KMS-11 (cell line): ENCODE results near the gene FAM13A.

Experiments used
- H2AFZ ChIP-seq: fragments of 200-600 bp; sonication (generic); 2 replicates; pipeline ENCODE4 v1.6.1; 2016; ENCODE audit warnings: antibody characterized with exemption, mixed run types, low read depth
- H3K27ac ChIP-seq: fragments of 200-600 bp; sonication (generic); 2 replicates; pipeline ENCODE4 v1.6.1; 2016; ENCODE audit warnings: mild to moderate bottlenecking, mixed run types
- H3K27me3 ChIP-seq: fragments of 200-600 bp; sonication (generic); 2 replicates; pipeline ENCODE4 v1.6.1; 2017; ENCODE audit warnings: mild to moderate bottlenecking, low read depth, mixed run types, moderate library complexity; ENCODE audit not compliant: insufficient read depth
- H3K36me3 ChIP-seq: fragments of 200-600 bp; sonication (generic); 2 replicates; pipeline ENCODE4 v1.6.1; 2017; ENCODE audit warnings: mild to moderate bottlenecking, mixed run types; ENCODE audit not compliant: insufficient read depth
- H3K4me1 ChIP-seq: fragments of 200-600 bp; sonication (generic); 2 replicates; pipeline ENCODE4 v1.6.1; 2016; ENCODE audit warnings: mild to moderate bottlenecking, low read depth, mixed run types; ENCODE audit not compliant: poor library complexity, severe bottlenecking
- H3K4me2 ChIP-seq: fragments of 200-600 bp; sonication (generic); 2 replicates; pipeline ENCODE4 v1.7.0; 2016; ENCODE audit warnings: mild to moderate bottlenecking, mixed run types
- H3K4me3 ChIP-seq: fragments of 200-600 bp; sonication (generic); IDR thresholded peaks from 2 replicates; pipeline ENCODE4 v1.6.1; 2017; ENCODE audit warnings: low read depth, low read length, mixed read lengths; ENCODE audit not compliant: insufficient read depth
- H3K79me2 ChIP-seq: fragments of 200-600 bp; sonication (generic); 2 replicates; pipeline ENCODE4 v1.6.1; 2016; ENCODE audit warnings: low read depth, mixed run types; ENCODE audit not compliant: insufficient read depth
- H3K9ac ChIP-seq: fragments of 200-600 bp; sonication (generic); 2 replicates; pipeline ENCODE4 v1.6.1; 2016; ENCODE audit warnings: mild to moderate bottlenecking, mixed run types
- H4K20me1 ChIP-seq: fragments of 200-600 bp; sonication (generic); 2 replicates; pipeline ENCODE4 v1.6.1; 2016; ENCODE audit warnings: mild to moderate bottlenecking, mixed run types; ENCODE audit not compliant: insufficient read depth
- TF ChIP-seq, protein P1 (sequence below): fragments of 200-600 bp; sonication (generic); conservative IDR thresholded peaks from 2 replicates; pipeline ENCODE4 v1.6.1; 2017; ENCODE audit warnings: low read depth, mild to moderate bottlenecking, antibody characterized with exemption, low read length, moderate library complexity, mixed read lengths

Gene FAM13A

GRCh38 chr4:88724406-88724805, 332.6 kb downstream of the FAM13A start:
- Histone ChIP-seq H3K79me2 (no peaks in the 10 kb centered on the region), H3K27ac (no peak overlapping the region), H3K9ac (no peak overlapping the region), H2AFZ (no peak overlapping the region), H3K4me3 (no peak overlapping the region), H3K27me3 (no peaks in the 10 kb centered on the region), H4K20me1 (no peaks in the 10 kb centered on the region), H3K36me3 (no peaks in the 10 kb centered on the region), H3K4me2 (no peak overlapping the region), H3K4me1 (no peaks in the 10 kb centered on the region)
- TF ChIP-seq, protein P1, sequence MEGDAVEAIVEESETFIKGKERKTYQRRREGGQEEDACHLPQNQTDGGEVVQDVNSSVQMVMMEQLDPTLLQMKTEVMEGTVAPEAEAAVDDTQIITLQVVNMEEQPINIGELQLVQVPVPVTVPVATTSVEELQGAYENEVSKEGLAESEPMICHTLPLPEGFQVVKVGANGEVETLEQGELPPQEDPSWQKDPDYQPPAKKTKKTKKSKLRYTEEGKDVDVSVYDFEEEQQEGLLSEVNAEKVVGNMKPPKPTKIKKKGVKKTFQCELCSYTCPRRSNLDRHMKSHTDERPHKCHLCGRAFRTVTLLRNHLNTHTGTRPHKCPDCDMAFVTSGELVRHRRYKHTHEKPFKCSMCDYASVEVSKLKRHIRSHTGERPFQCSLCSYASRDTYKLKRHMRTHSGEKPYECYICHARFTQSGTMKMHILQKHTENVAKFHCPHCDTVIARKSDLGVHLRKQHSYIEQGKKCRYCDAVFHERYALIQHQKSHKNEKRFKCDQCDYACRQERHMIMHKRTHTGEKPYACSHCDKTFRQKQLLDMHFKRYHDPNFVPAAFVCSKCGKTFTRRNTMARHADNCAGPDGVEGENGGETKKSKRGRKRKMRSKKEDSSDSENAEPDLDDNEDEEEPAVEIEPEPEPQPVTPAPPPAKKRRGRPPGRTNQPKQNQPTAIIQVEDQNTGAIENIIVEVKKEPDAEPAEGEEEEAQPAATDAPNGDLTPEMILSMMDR, result no peak

DNA sequence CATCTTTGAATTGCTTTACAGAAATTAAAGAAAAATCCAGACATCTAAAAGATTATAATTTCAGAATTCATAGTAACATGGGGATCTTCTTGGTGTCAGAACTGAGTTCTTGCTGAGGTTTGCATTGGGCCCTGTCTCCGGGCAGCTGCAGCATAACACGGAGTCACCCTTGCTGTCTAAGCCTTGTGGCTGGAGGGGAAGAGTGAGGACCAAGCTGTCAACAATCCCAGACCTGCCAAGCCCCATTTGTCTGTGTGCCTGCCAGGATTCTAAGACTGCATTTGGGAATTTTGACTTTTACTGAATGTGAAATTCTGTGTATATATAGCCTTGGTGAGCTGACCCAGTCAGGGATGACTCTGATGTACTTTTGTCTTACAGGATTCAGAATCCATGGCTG, 334.2 kb downstream of the FAM13A start:
- no peak overlapping the region for H3K27ac ChIP-seq
- H2AFZ ChIP-seq, result no peak overlapping the region
- H3K9ac ChIP-seq, result no peak overlapping the region
- H3K27me3 ChIP-seq, result no peaks in the 10 kb centered on the region
- no peak overlapping the region for H3K4me3 ChIP-seq
- no peaks in the 10 kb centered on the region for H4K20me1 ChIP-seq
- no peaks in the 10 kb centered on the region for H3K79me2 ChIP-seq
- no peaks in the 10 kb centered on the region for H3K36me3 ChIP-seq
- TF ChIP-seq, protein P1, result no peak
- no peak overlapping the region for H3K4me2 ChIP-seq
- no peaks in the 10 kb centered on the region for H3K4me1 ChIP-seq

DNA sequence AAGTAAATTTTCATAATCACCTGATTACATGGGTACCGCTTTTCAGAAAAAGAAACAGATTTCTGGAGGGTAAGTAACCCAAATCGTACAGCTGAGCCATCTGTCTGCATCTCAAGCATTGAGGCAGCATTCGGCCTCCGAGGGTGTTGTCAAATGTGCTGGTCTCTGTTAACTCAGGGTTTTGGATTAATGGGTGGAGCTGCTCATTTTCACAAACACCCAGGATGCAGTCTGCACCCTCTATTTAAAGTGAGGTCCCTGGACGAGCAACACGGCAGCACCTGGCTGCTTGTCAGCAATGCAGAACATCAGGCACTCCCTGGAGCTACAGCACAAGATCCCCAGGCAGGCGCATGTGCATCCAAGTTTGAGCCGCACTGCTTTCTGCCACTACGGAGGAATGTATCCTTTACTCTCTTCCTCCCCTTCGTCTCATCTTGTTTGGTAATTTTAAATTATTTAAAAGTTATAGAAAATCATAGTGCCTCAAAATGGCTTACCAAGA, 334.7 kb downstream of the FAM13A start:
- no peaks in the 10 kb centered on the region for H3K36me3 ChIP-seq
- TF ChIP-seq, protein P1, result no peak
- no peak overlapping the region for H3K4me3 ChIP-seq

GRCh38 chr4:88720451-88721428, 336.2 kb downstream of the FAM13A start:
- Histone ChIP-seq H3K9ac (no peak overlapping the region), H3K36me3 (no peaks in the 10 kb centered on the region), H2AFZ (no peak overlapping the region), H3K27me3 (no peaks in the 10 kb centered on the region), H3K4me2 (no peak overlapping the region), H3K4me1 (no peaks in the 10 kb centered on the region), H3K27ac (no peak overlapping the region), H3K79me2 (no peaks in the 10 kb centered on the region), H3K4me3 (no peak overlapping the region), H4K20me1 (no peaks in the 10 kb centered on the region)
- TF ChIP-seq, protein P1, result no peak

More for the DNA sequence above, 334.7 kb downstream of the FAM13A start:
- no peak overlapping the region for H2AFZ ChIP-seq
- H3K4me1 ChIP-seq, result no peaks in the 10 kb centered on the region
- no peaks in the 10 kb centered on the region for H4K20me1 ChIP-seq
- no peaks in the 10 kb centered on the region for H3K27me3 ChIP-seq
- no peak overlapping the region for H3K4me2 ChIP-seq
- H3K27ac ChIP-seq, result no peak overlapping the region
- no peak overlapping the region for H3K9ac ChIP-seq
- no peaks in the 10 kb centered on the region for H3K79me2 ChIP-seq
